Measurements from ENCODE around the gene TOMM20L.

TOMM20L gene

GRCh38 chr14:58367296-58367695 lies 28.4 kb upstream of the TOMM20L start:
- TF ChIP-seq, protein P1, sequence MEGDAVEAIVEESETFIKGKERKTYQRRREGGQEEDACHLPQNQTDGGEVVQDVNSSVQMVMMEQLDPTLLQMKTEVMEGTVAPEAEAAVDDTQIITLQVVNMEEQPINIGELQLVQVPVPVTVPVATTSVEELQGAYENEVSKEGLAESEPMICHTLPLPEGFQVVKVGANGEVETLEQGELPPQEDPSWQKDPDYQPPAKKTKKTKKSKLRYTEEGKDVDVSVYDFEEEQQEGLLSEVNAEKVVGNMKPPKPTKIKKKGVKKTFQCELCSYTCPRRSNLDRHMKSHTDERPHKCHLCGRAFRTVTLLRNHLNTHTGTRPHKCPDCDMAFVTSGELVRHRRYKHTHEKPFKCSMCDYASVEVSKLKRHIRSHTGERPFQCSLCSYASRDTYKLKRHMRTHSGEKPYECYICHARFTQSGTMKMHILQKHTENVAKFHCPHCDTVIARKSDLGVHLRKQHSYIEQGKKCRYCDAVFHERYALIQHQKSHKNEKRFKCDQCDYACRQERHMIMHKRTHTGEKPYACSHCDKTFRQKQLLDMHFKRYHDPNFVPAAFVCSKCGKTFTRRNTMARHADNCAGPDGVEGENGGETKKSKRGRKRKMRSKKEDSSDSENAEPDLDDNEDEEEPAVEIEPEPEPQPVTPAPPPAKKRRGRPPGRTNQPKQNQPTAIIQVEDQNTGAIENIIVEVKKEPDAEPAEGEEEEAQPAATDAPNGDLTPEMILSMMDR (conservative IDR thresholded peaks at IDR 0.05): no peak
- H3K27ac ChIP-seq: no peak overlapping the region

DNA sequence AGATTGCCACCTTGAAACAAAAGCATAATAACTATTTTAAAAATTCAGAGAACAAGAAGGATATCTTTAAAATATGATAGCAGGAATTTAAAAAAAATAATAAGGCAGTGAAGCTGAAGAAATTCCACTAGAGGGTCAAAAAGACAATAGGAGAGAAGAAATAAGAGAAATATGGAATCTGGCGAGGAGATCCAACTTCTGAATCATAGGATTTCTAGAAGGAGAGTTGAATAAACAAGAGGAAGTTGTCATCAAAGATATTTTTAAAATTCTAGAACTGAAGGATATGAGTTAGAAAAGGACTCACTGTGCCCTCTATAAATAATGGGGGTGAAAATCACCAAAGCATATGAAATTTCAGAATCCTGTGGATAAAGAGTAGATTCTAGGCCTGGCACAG lies 26.8 kb upstream of the TOMM20L start:
- H3K27ac ChIP-seq: no peak overlapping the region
- TF ChIP-seq, protein P1 (conservative IDR thresholded peaks at IDR 0.05): no peak

- TF ChIP-seq, protein P1 (conservative IDR thresholded peaks at IDR 0.05): no peak
These were observed 18.9 kb upstream of the TOMM20L start for GRCh38 chr14:58376791-58377190.

DNA sequence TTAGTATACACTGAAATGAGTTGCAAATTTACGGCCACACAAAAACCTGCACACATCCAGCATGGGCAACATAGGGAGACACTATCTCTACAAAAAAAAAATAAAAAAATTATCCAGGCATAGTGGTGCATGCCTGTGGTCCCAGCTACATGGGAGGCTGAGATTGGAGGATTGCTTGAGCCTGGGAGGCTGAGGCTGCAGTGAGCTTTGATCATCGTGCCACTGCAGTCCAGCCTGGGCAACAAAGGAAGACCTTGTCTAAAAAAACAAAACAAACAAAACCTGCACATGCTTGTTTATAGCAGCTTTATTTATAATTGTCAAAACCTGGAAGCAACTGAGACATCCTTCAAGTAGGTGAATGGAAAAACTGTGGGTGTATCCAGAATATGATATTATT lies 4.9 kb upstream of the TOMM20L start:
- TF ChIP-seq, protein P1 (conservative IDR thresholded peaks at IDR 0.05): no peak
- no peak overlapping the region for H3K27ac ChIP-seq

More at GRCh38 chr14:58376791-58377190, 18.9 kb upstream of the TOMM20L start:
- no peak overlapping the region for H3K27ac ChIP-seq

- peak overlapping the region; percentile 70 for H3K27ac ChIP-seq
- TF ChIP-seq, protein P1 (conservative IDR thresholded peaks at IDR 0.05): no peak
These were observed 243 bp upstream of the TOMM20L start for GRCh38 chr14:58395562-58395811.

DNA sequence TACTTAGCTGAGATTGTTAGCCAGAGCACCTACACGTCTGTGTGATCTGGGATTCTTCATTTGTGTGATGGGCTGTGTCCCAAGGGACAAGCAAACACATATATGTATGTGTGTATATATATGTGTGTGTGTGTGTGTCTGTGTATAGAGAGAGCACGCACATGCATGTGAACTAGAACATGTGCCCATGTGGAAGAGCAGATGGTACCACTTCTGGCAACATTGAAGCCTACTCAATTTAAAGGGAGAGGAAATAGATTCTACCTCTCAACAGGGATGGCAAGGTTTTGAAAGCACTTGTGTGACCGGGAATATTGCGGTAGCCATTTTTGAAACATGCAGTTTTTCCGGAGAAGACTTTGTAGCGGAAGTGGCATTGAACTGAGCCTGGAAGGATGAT lies 1.4 kb downstream of the TOMM20L start:
- H3K27ac ChIP-seq: no peak overlapping the region
- TF ChIP-seq, protein P1 (conservative IDR thresholded peaks at IDR 0.05): no peak

GRCh38 chr14:58398495-58398894 lies 2.8 kb downstream of the TOMM20L start:
- TF ChIP-seq, protein P1 (conservative IDR thresholded peaks at IDR 0.05): no peak
- H3K27ac ChIP-seq: no peak overlapping the region

DNA sequence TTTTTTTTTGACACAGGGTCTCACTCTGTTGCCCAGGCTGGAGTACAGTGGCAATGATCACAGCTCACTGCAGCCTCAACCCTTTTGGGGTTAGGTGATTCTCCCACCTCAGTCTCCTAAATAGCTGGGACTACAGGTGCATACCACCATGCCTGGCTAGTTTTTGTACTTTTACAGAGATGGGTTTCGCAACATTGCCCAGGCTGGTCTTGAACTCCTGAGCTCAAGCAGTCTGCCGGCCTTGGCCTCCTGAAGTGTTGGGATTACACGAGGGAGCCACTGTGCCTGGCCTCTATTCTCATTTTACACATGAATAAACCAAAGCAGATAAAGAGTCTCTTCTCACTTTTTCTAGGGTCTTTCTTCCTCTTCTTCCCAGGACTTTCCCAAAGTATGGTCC lies 3.2 kb downstream of the TOMM20L start:
- H3K27ac ChIP-seq: no peak overlapping the region
- TF ChIP-seq, protein P1 (conservative IDR thresholded peaks at IDR 0.05): no peak

Measured in VCaP (cell line).